DMS53 (cell line): Measurements from ENCODE around the gene EIF1.
A peak's percentile ranks its signal among the peaks of the same experiment; 100 is the strongest.

Experiments
- DNase-seq: peaks from one replicate; lab custom pipeline; 2025; lab: John Stamatoyannopoulos, UW

The EIF1 gene

GRCh38 chr17:41736983-41737679, 48.4 kb downstream of the EIF1 start:
- DNase-seq, result no peak

GRCh38 chr17:41737680-41738023, 49.0 kb downstream of the EIF1 start:
- DNase-seq, result peak; percentile 61

- peak; percentile 86 for DNase-seq
These were observed 49.6 kb downstream of the EIF1 start for GRCh38 chr17:41738077-41738800.

- no peak for DNase-seq
These were observed 50.1 kb downstream of the EIF1 start for GRCh38 chr17:41738801-41739112.

GRCh38 chr17:41739661-41740352, 51.1 kb downstream of the EIF1 start:
- DNase-seq, result peak; percentile 87

- no peak for DNase-seq
These were observed 51.8 kb downstream of the EIF1 start for GRCh38 chr17:41740506-41740905.

DNA sequence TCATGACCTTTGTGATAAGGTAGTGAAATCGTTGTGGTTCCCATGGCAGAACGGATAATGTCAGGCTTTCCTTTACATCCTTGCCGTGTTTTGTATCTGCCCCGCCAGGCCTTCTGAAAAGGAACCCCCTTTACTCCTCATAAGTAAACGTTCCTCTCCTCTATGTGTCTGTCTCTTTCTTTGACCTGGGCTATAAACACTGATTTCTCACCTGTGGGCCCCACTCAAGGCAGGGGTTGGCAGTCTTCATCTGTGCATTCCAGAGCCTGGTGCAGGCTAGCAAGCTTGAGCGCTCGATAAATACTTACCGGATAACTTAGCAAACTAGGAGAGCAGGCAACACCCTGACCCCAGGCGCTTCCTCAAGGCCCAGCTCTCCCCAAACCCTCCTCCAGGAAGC, 53.0 kb downstream of the EIF1 start:
- no peak for DNase-seq
